DMS 273 treated with DMSO at 0.1 percent for 48 hours (cell line): ENCODE measurements around the gene ABCC3.
"Not testable (repeated sequence)": the region's sequence is repeated elsewhere in the genome, so short reads cannot be mapped to it uniquely, and the experiment has no call there.

Source experiments
- DNase-seq: peaks from one replicate; lab custom pipeline; 2025; lab: John Stamatoyannopoulos, UW

The ABCC3 gene

GRCh38 chr17:50707289-50708049, 72.8 kb downstream of the ABCC3 start, which contains the start of gene ANKRD40:
ANKRD40 (minus strand) TSS chr17:50707914; CDS start chr17:50707654, 260 bp downstream.
- peak; percentile 82 for DNase-seq

- peak; percentile 19 for DNase-seq
These were observed 73.6 kb downstream of the ABCC3 start for GRCh38 chr17:50708050-50709000.

- not testable (repeated sequence) for DNase-seq
These were observed 74.4 kb downstream of the ABCC3 start for GRCh38 chr17:50709053-50709452.

- no peak for DNase-seq
These were observed 75.3 kb downstream of the ABCC3 start for GRCh38 chr17:50710025-50710424.

GRCh38 chr17:50710650-50711049, 76.0 kb downstream of the ABCC3 start:
- no peak for DNase-seq

GRCh38 chr17:50712641-50713040, 78.0 kb downstream of the ABCC3 start:
- no peak for DNase-seq

- no peak for DNase-seq
These were observed 80.8 kb downstream of the ABCC3 start for GRCh38 chr17:50715471-50715870.

GRCh38 chr17:50719144-50719923, 84.7 kb downstream of the ABCC3 start, which contains the start of gene LUC7L3:
LUC7L3 (plus strand) TSS chr17:50719603; CDS start chr17:50719733, 130 bp downstream.
- DNase-seq, result peak; percentile 81

- no peak for DNase-seq
These were observed 85.5 kb downstream of the ABCC3 start for GRCh38 chr17:50719924-50720794.

- no peak for DNase-seq
These were observed 86.7 kb downstream of the ABCC3 start for GRCh38 chr17:50721194-50722010.

GRCh38 chr17:50722746-50723145, 88.1 kb downstream of the ABCC3 start:
- no peak for DNase-seq

GRCh38 chr17:50724622-50725021, 89.9 kb downstream of the ABCC3 start:
- DNase-seq, result not testable (repeated sequence)

GRCh38 chr17:50725769-50726655, 91.3 kb downstream of the ABCC3 start:
- no peak for DNase-seq

GRCh38 chr17:50728112-50728429, 93.4 kb downstream of the ABCC3 start:
- no peak for DNase-seq

- DNase-seq, result no peak
These were observed 94.4 kb downstream of the ABCC3 start for GRCh38 chr17:50728881-50729765.

- DNase-seq, result no peak
These were observed 97.1 kb downstream of the ABCC3 start for GRCh38 chr17:50731575-50732460.

- DNase-seq, result no peak
These were observed 100.6 kb downstream of the ABCC3 start for GRCh38 chr17:50735287-50735686.
